ENCODE data around the gene SGTA. TPM values are rescaled to one million over a fixed set of nuclear protein-coding genes. Genes with fewer than 3 reads are reported as not detected.
"Not testable (repeated sequence)": the region's sequence is repeated elsewhere in the genome, so short reads cannot be mapped to it uniquely, and the experiment has no call there.

Gene SGTA
- total and polyA plus RNA-seq, 3 experiments from 2014 or later: 39.7 to 93.9 (median 87.8) TPM

DNA sequence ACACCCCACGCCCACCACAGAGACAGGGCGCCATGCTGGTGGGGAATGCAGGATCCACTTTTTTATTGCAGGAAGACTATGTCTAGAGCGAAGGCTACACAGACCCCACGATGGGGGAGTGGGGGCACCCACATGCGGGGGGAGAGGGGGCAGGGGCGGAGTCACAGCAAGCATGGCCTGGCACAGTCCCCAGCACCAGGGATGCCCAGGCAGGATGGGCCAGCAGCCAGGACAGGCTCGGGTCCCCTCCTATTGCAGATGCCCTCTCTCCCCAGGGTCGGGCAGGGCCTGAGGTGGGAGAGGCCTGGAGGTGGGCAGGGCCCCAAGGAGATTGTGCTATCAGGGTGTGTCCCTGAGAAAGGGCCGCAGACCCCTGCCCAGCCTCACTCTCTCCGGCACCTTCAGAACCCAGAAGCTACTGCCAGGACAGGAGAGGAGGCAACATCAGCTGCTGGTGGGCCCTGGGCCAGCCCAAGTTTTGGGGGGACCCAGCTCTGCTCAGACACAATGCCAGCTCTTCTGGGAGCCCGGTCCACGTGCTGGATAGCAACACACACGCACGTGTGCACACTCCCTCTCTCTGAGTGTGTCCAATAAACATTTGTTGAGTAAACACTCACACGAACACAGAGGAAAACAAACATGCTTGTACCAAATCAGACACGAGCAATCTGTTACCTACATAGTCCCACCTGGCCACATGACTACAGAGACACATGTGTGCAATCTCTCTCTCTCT lies 68.4 kb downstream of the SGTA start:
- H3K27me3 Mint-ChIP-seq: peaks cover 13 to 28% of the 10 kb centered on the region in 2 donors
- no peak overlapping the region for H3K27ac Mint-ChIP-seq
- peaks cover 0 to 10% (median 2%) of the 10 kb centered on the region in 5 donors for H3K9me3 Mint-ChIP-seq
- H3K4me1 Mint-ChIP-seq: peaks cover 0 to 9% (median under 1%) of the 10 kb centered on the region in 3 donors
- H3K4me3 Mint-ChIP-seq: no peak overlapping the region
- Histone ChIP-seq H3K4me3 (ENCODE audit: low read length) (no peak overlapping the region), H3K27ac (ENCODE audit: low read depth, low read length) (no peak overlapping the region), H3K9me3 (ENCODE audit: low read length) (peaks cover 6% of the 10 kb centered on the region), H3K4me1 (ENCODE audit: insufficient read depth, low read length) (no peaks in the 10 kb centered on the region), H3K27me3 (ENCODE audit: insufficient read depth, low read length, poor library complexity, severe bottlenecking) (no peaks in the 10 kb centered on the region), H3K36me3 (ENCODE audit: insufficient read depth, low read length) (no peaks in the 10 kb centered on the region)
- H3K36me3 Mint-ChIP-seq: peaks cover 0 to 9% (median 0%) of the 10 kb centered on the region in 3 donors
- DNase-seq: peak in 1 of 5 donors; percentile 41
- CTCF ChIA-PET: no interaction called here
- POLR2A ChIA-PET: no interaction called here

DNA sequence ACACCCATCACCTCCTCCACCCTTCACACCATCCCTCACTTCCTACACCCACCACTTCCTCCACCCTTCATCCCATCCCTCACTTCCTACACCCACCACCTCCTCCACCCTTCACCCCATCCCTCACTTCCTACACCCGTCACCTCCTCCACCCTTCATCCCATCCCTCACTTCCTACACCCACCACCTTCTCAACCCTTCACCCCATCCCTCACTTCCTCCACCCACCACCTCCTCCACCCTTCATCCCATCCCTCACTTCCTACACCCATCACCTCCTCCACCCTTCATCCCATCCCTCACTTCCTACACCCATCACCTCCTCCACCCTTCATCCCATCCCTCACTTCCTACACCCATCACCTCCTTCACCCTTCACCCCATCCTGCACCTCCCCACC lies 69.0 kb downstream of the SGTA start:
- H3K4me1 Mint-ChIP-seq; H3K27me3 ChIP-seq (ENCODE audit: insufficient read depth, low read length, poor library complexity, severe bottlenecking); H3K4me3 Mint-ChIP-seq; H3K36me3 Mint-ChIP-seq; H3K36me3 ChIP-seq (ENCODE audit: insufficient read depth, low read length); POLR2A ChIA-PET; H3K9me3 Mint-ChIP-seq; CTCF ChIA-PET; H3K9me3 ChIP-seq (ENCODE audit: low read length); H3K27ac ChIP-seq (ENCODE audit: low read depth, low read length); H3K4me3 ChIP-seq (ENCODE audit: low read length); H3K27ac Mint-ChIP-seq; DNase-seq; H3K4me1 ChIP-seq (ENCODE audit: insufficient read depth, low read length): not testable (repeated sequence)
- H3K27me3 Mint-ChIP-seq: peaks cover 10 to 22% of the 10 kb centered on the region in 2 donors

DNA sequence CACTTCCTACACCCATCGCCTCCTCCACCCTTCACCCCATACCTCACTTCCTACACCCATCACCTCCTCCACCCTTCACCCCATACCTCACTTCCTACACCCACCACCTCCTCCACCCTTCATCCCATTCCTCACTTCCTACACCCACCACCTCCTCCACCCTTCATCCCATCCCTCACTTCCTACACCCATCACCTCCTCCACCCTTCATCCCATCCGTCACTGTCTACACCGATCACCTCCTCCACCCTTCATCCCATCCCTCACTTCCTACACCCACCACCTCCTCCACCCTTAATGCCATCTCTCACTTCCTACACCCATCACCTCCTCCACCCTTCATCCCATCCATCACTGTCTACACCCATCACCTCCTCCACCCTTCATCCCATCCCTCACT lies 69.9 kb downstream of the SGTA start:
- H3K9me3 Mint-ChIP-seq; POLR2A ChIA-PET; CTCF ChIA-PET; H3K27me3 ChIP-seq (ENCODE audit: insufficient read depth, low read length, poor library complexity, severe bottlenecking); H3K9me3 ChIP-seq (ENCODE audit: low read length); H3K4me3 Mint-ChIP-seq; H3K4me3 ChIP-seq (ENCODE audit: low read length); H3K27ac Mint-ChIP-seq; H3K36me3 Mint-ChIP-seq; H3K36me3 ChIP-seq (ENCODE audit: insufficient read depth, low read length); H3K4me1 Mint-ChIP-seq; H3K27ac ChIP-seq (ENCODE audit: low read depth, low read length); H3K4me1 ChIP-seq (ENCODE audit: insufficient read depth, low read length): not testable (repeated sequence)
- H3K27me3 Mint-ChIP-seq: peaks cover 10 to 20% of the 10 kb centered on the region in 2 donors
- DNase-seq: peak in 1 of 5 donors; percentile 1

DNA sequence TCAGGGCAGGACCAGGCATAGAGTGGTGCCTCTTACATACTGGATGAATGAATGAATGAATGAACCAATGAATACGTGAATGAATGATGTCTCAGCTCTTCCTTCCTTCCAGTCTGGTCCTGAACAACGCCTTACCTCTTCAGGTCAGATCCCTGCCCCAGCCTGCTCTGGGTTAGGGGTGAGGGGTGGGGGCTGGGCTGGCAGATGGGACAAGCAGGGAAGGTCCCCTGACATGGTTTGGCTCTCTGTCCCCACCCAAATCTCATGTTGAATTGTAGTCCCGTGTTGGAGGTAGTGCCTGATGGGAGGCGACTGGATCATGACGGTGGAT lies 71.2 kb downstream of the SGTA start:
- H3K4me3 ChIP-seq (ENCODE audit: low read length): no peak overlapping the region
- no peaks in the 10 kb centered on the region for H3K4me1 ChIP-seq (ENCODE audit: insufficient read depth, low read length)
- no peak overlapping the region for H3K4me3 Mint-ChIP-seq
- H3K9me3 ChIP-seq (ENCODE audit: low read length): peaks cover 6% of the 10 kb centered on the region
- POLR2A ChIA-PET: no interaction called here
- no peaks in the 10 kb centered on the region for H3K27me3 ChIP-seq (ENCODE audit: insufficient read depth, low read length, poor library complexity, severe bottlenecking)
- H3K36me3 Mint-ChIP-seq: peaks cover 0 to 9% (median 0%) of the 10 kb centered on the region in 3 donors
- DNase-seq: peak in 1 of 5 donors; percentile 35
- H3K4me1 Mint-ChIP-seq: peaks cover 0 to 8% (median 0%) of the 10 kb centered on the region in 3 donors
- no peak overlapping the region for H3K27ac Mint-ChIP-seq
- peaks cover 9 to 20% of the 10 kb centered on the region in 2 donors for H3K27me3 Mint-ChIP-seq
- H3K27ac ChIP-seq (ENCODE audit: low read depth, low read length): no peak overlapping the region
- H3K36me3 ChIP-seq (ENCODE audit: insufficient read depth, low read length): no peaks in the 10 kb centered on the region
- CTCF ChIA-PET: no interaction called here
- peaks cover 0 to 10% (median 2%) of the 10 kb centered on the region in 5 donors for H3K9me3 Mint-ChIP-seq

DNA sequence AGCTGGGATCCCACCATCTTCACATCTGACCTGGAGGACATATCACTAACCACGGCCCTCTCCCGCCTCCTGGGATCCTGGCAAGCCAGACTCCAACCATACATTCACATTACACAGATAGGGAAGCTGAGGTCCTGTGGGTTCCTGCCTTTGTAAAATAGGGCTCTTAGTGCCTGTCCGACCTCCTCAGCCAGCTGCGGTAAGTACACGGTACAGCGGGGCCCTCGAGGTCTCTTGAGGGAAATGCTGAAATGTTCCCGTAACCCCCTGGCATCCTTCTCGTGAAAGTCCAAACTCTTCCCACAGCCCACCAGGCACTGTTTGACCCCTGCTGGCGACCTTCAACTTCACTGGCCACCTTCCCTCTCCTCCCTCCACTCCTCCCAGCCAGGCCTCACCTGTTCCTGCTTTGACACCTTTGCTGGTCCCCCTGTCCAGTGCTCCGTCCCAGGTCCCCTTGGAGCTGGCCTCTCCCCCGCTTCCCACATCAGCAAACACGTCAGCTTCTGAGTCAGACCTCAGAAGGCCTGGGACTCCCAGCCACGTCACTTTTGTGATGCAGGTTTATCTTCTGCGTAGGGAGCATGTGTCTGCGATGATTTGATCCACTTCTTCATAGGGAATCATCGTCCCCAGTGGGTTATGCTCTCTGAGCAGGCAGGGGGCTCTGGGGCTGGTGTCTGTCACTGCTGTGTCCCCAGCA lies 71.8 kb downstream of the SGTA start:
- ChIA-PET POLR2A (no interaction called here), CTCF (no interaction called here)

DNA sequence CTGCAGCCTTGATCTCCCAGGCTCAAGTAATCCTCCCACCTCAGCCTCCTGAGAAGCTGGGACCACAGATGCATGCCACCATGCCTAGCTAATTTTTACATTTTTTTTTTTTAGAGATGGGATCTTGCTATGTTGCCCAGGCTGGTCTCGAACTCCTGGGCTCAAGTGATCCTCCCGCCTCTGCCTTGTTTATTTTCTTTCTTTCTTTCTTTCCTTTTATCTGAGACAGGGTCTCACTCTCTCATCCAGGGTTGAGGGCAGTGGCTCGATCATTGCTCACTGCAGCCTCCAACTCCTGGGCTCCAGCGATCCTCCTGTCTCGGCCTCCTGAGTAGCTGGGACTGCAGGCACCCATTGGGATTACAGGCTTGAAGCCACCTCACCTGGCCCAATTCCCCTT lies 76.8 kb downstream of the SGTA start:
- no peak overlapping the region for H3K27ac Mint-ChIP-seq
- no peaks in the 10 kb centered on the region for H3K9me3 ChIP-seq (ENCODE audit: low read length)
- H3K27ac ChIP-seq (ENCODE audit: low read depth, low read length): no peak overlapping the region
- H3K4me3 Mint-ChIP-seq: no peak overlapping the region
- no peak overlapping the region for H3K4me3 ChIP-seq (ENCODE audit: low read length)
- CTCF ChIA-PET: no interaction called here
- H3K4me1 Mint-ChIP-seq: peaks cover 3 to 18% (median 14%) of the 10 kb centered on the region in 3 donors
- no peaks in the 10 kb centered on the region for H3K36me3 ChIP-seq (ENCODE audit: insufficient read depth, low read length)
- H3K36me3 Mint-ChIP-seq: no peaks in the 10 kb centered on the region
- DNase-seq: no peak
- H3K27me3 Mint-ChIP-seq: peaks cover 0 to 2% of the 10 kb centered on the region in 2 donors
- peaks cover 12% of the 10 kb centered on the region for H3K4me1 ChIP-seq (ENCODE audit: insufficient read depth, low read length)
- H3K9me3 Mint-ChIP-seq: no peaks in the 10 kb centered on the region
- no peaks in the 10 kb centered on the region for H3K27me3 ChIP-seq (ENCODE audit: insufficient read depth, low read length, poor library complexity, severe bottlenecking)
- POLR2A ChIA-PET: no interaction called here

More for the DNA sequence above, 71.8 kb downstream of the SGTA start:
- Histone ChIP-seq H3K36me3 (ENCODE audit: insufficient read depth, low read length) (no peaks in the 10 kb centered on the region), H3K27me3 (ENCODE audit: insufficient read depth, low read length, poor library complexity, severe bottlenecking) (no peaks in the 10 kb centered on the region), H3K9me3 (ENCODE audit: low read length) (peaks cover 6% of the 10 kb centered on the region), H3K4me3 (ENCODE audit: low read length) (no peak overlapping the region), H3K27ac (ENCODE audit: low read depth, low read length) (no peak overlapping the region), H3K4me1 (ENCODE audit: insufficient read depth, low read length) (no peaks in the 10 kb centered on the region)
- DNase-seq: peak in 1 of 5 donors; percentile 40
- Mint-ChIP-seq H3K4me3 (peak overlapping the region in 1 of 7 donors; percentile 18), H3K4me1 (peaks cover 0 to 8% (median 0%) of the 10 kb centered on the region in 3 donors), H3K36me3 (peaks cover 0 to 9% (median 0%) of the 10 kb centered on the region in 3 donors), H3K27ac (no peak overlapping the region), H3K27me3 (peaks cover 9 to 17% of the 10 kb centered on the region in 2 donors), H3K9me3 (peaks cover 0 to 10% (median 2%) of the 10 kb centered on the region in 5 donors)

Other genes with a start within 250 kb of the SGTA start
- under 1 TPM; 0.40 to 0.53 TPM for gene GNG7, start 80.6 kb downstream of the SGTA start, total RNA-seq
- 1.2 TPM for gene GNG7, start 80.6 kb downstream of the SGTA start, polyA plus RNA-seq
- gene DIRAS1, start 61.9 kb downstream of the SGTA start, total RNA-seq: under 1 TPM in 1 of 2 experiments, not detected in 1; 0.18 TPM
- gene DIRAS1, start 61.9 kb downstream of the SGTA start, polyA plus RNA-seq: not detected
- 10 to 100 TPM; 44.1 to 51.3 TPM for gene SLC39A3, start 43.3 kb downstream of the SGTA start, total RNA-seq
- 35.4 TPM for gene SLC39A3, start 43.3 kb downstream of the SGTA start, polyA plus RNA-seq
- 100 to 1,000 TPM; 169 to 178 TPM for gene THOP1, start 2.2 kb upstream of the SGTA start, total RNA-seq
- 40.2 TPM for gene THOP1, start 2.2 kb upstream of the SGTA start, polyA plus RNA-seq
- gene ZNF554, start 36.6 kb upstream of the SGTA start, total RNA-seq: 1 to 10 TPM; 2.1 to 2.3 TPM
- gene ZNF554, start 36.6 kb upstream of the SGTA start, polyA plus RNA-seq: 5.7 TPM
- gene ZNF555, start 58.2 kb upstream of the SGTA start, total RNA-seq: 1 to 10 TPM; 2.5 to 3.0 TPM
- gene ZNF555, start 58.2 kb upstream of the SGTA start, polyA plus RNA-seq: 4.5 TPM
- not detected for gene ZNF556, start 84.1 kb upstream of the SGTA start, total RNA-seq
- not detected for gene ZNF556, start 84.1 kb upstream of the SGTA start, polyA plus RNA-seq
- 1 to 10 TPM; 4.4 TPM for gene ZNF57, start 117.7 kb upstream of the SGTA start, total RNA-seq
- gene ZNF57, start 117.7 kb upstream of the SGTA start, polyA plus RNA-seq: 3.2 TPM
- 1 to 10 TPM; 3.8 to 4.1 TPM for gene ZNF77, start 161.7 kb upstream of the SGTA start, total RNA-seq
- 3.1 TPM for gene ZNF77, start 161.7 kb upstream of the SGTA start, polyA plus RNA-seq
- gene TLE6, start 194.3 kb upstream of the SGTA start, total RNA-seq: 1 to 10 TPM; 1.1 to 1.3 TPM
- not detected for gene TLE6, start 194.3 kb upstream of the SGTA start, polyA plus RNA-seq
- gene TLE2, start 246.0 kb upstream of the SGTA start, total RNA-seq: 1 to 10 TPM; 3.8 to 5.3 TPM
- gene TLE2, start 246.0 kb upstream of the SGTA start, polyA plus RNA-seq: 5.0 TPM